Fibroblast of skin of scalp (primary cell): Measurements from ENCODE around the gene PHETA1. TPM values are rescaled to one million over a fixed set of nuclear protein-coding genes. Genes with fewer than 3 reads are reported as not detected.
A peak's percentile ranks its signal among the peaks of the same experiment; 100 is the strongest.

Experiments
- DNase-seq: peaks from one replicate; pipeline ENCODE4 v3.0.0-alpha.2; 2013
- polyA plus RNA-seq, 2 experiments: library from polyadenylated mRNA; unstranded; fragments of 120-200 nt; gene quantifications; one replicate each; pipeline ENCODE4 v1.2.1, GENCODE V29; 2013; ENCODE audit not compliant: insufficient read length in 2 of 2

The PHETA1 gene
- 7.1 TPM for polyA plus RNA-seq (2013, experiment 1 of 2; ENCODE audit: insufficient read length)
- polyA plus RNA-seq (2013, experiment 2 of 2; ENCODE audit: insufficient read length), result 7.0 TPM

DNA sequence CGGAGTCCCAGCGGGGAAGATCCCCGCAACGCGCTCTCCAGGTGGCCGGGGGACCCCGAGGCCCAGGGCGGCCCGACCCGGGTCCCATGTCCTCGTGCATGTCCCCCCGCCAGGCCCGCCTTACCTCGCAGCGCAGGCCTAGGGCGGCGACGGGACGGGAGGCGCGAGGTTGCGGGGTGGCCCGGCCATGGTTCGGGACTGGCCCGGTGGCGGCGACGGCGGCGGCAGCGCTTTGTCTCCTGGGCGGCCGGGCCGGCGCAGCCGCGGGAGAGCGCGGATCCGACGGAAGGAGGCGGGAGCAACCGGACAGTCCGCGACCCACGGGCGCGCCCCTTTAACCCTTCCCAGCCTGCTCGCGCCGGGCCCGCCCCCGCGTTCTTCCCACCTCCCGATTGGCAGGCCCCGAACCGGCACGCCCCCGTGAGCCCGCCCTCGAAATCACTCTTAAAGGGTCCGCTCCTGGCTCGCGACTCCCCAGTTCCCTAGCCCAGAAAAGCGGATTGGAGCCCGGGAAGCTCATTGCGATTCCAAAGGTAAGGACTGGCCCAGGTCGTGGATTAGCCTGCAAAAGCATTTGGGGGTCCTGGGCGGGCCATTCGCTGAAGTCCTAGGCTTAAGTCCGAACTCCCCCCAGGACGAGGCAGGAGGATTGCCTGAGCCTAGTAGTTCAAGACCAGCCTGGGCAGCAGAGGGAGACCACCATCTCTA, at the start of gene PHETA1:
Gene PHETA1, minus strand, starts transcription at position 308 of the 708 bp plus-strand sequence. CDS start 5,668 bp downstream, outside the sequence.
- DNase-seq, result peak; percentile 86

GRCh38 chr12:111418594-111418880, 49.6 kb upstream of the PHETA1 start:
- DNase-seq, result no peak

- DNase-seq, result no peak
These were observed 49.1 kb upstream of the PHETA1 start for GRCh38 chr12:111417784-111418593.

DNA sequence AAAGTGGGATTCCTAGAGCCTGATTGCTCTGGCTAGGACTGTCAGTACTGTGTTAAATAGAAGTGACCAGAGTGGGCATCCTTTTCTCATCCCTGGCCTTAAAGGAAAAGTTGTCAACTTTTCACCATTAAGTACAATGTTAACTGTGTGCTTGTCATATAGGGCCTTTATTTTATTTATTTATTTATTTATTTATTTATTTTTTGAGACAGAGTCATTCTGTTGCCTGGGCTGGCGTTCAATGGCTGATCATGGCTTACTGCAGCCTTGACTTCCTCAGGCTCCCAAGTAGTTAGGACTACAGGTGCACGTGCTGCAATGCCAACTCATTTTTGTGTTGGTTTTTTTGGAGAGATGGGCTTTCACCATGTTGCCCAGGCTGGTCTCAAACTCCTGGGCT, 48.4 kb upstream of the PHETA1 start:
- DNase-seq, result no peak

GRCh38 chr12:111414711-111415252, 45.9 kb upstream of the PHETA1 start:
- DNase-seq, result no peak

- DNase-seq, result no peak
These were observed 44.7 kb upstream of the PHETA1 start for GRCh38 chr12:111413442-111414086.

- no peak for DNase-seq
These were observed 44.0 kb upstream of the PHETA1 start for GRCh38 chr12:111412830-111413441.

DNA sequence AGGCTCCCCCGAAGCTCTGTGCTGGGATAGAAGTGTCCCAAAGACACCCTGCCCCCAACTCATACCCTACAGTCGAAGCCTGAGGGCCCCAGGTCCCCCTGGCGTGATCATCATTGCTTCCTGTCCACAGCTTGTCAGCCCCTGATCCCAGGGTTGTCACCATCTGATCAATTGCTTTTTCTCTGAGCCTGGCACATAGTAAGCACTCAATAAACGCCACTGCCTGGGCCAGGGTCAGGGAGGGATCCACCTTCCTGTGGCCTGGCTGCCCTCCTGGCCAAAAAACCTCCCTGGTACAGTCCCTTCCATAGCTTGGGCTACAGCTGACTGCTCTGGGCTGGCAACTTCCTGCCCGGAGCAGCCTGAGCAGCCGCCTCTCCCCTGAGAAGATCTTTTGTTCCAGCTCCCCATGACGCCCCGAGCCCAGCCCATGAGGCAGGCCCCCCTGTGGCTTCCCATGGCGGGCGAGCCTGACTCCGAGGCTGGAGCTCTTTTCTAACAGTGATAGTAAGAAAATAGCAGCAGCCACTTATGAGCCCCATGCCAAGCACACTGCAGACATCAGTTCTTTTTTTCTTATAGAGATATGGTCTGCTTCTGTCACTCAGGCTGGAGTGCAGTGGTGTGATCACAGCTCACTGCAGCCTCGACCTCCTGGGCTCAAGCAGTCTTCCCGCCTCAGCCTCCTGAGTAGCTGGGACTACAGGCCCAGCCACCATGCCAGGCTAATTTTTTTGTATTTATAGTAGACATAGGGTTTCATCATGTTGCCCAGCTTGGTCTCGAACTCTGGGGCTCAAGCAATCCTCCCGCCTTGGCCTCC, 43.3 kb upstream of the PHETA1 start:
- DNase-seq, result peak; percentile 67

DNA sequence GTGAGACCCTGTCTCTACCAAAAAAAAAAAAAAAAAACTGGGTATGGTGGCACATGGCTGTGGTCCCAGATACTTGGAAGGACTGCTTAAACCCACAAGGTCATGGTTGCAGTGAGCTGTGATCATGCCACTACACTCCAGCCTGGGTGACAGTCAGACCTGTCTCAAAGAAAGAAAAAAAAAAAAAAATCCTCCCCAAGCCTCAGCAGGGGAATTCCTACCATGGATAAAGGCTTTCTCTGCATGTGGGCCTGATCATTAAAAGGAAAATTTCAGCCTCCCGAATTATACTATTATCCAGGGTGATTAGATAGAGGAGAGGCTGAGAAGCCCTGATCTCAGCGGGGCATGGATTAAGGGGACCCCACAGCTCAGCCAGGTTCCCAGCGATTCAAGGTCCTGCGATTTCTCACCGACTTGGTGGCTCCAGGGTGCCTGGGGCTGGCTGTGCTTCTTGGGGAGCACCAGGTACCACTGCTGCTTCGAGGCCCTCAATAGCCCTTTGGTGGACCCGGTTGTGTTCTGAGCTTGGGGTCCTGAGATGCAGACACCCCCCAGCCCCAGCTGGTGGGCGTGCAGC, 42.4 kb upstream of the PHETA1 start:
- no peak for DNase-seq

- DNase-seq, result no peak
These were observed 41.7 kb upstream of the PHETA1 start for GRCh38 chr12:111410431-111411184.

DNA sequence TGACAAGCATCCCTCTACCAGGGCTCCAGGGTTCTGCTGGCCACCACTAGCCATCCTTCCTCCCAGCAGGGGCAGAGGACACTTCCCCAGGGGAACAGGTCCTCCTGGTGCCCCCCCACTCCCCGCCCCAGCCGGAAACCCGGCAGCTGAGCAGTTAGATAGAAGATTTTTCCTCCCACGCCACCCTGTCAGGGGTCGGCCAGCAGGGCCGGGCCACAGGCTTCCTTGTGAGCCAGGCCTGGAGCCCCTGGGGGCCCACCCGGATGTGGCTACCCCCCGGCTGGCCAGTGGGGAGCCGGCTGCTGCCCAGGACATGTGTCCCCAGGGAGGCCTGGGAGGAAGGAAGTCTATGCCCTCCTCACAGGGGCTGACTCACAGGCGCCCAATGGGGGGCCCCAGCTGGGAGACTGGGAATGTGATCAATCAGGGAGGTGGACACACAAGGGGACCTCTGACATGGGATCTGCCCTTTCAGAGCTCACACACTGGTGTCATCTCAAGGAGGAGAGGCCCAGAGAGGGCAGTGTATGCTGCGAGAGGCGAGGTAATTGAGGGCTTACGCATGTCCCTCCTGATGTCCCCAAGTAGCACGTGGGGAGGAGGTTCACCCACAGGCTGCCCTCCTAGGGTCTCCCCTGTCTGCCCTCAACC, 41.0 kb upstream of the PHETA1 start:
- peak; percentile 87 for DNase-seq

DNA sequence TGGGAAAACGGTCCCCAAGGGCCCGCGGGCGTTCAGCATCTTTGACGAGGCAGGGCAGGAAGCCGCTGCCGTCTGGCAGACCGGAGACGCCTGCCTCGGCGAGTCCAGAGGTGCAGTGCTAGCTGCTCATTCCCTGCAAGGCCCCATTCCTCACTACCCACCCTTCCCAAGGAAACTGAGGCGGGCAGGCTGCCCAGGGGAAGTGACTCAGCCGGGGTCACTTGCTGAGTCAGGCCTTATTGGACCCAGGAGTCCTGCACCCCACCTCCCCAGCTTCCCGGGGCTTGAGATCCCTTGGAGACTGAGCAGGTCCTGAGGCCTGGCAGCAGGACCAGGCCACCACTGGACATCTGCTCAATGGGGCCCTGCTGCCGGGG, 40.5 kb upstream of the PHETA1 start:
- DNase-seq, result no peak

DNA sequence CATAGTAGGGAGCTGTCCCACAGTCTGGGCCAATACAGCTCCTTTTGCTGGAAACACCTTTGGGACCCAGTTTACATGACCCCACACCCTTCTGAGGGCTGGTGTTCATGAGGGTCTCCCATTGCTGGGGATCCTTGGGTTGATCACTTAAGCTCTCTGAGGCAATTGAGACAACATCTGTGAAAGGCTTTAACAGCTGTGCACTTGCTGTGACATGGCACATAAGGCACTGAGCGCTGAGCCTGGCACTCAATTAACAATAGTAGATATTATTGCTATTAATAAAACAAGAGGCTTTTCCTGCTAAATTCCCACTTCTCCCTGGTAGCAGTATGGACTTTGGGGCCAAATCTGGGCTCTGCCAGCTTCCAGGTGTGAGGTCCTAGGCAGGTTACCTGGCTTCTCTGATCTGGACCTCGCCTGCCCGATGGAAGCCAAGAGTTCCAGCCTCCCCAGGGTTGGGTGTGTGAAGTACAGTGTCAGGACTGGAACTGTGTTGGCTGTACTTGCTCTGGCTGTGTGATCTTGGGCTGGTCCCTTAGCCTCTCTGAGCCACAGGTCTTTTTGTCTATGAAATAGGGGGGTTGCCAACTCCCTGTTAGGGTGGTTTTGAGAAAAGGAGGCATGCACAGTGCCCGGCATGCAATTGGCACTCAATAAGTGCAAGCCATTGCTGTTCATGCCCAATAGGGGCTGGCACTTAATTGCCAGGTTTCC, 39.9 kb upstream of the PHETA1 start:
- no peak for DNase-seq

DNA sequence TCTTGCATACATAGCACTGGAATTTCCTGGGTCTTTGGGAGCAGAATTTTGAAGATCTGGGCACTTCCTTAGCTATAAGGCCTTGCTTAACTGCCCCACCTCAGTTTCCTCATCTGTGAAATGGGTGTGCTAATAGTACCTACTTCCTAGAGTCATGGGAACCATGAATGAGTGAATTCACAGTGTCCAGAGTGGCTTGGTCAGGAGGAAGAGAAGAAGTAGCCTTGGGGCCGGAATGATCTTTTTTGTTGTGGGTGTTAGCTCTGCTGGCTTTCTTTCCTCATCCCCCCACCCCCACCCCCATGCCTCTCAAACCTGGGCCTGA, 39.2 kb upstream of the PHETA1 start:
- no peak for DNase-seq

GRCh38 chr12:111407377-111408115, 38.7 kb upstream of the PHETA1 start:
- peak; percentile 20 for DNase-seq

- no peak for DNase-seq
These were observed 37.8 kb upstream of the PHETA1 start for GRCh38 chr12:111406474-111407376.

GRCh38 chr12:111405859-111406473, 37.1 kb upstream of the PHETA1 start, which contains the start of gene SH2B3:
Gene SH2B3, plus strand, starts transcription at chr12:111405923. Its CDS starts 12,223 bp downstream, at chr12:111418146.
- no peak for DNase-seq
